Stimulated activated CD8-positive, alpha-beta memory T cell treated with anti-CD3 and anti-CD28 coated beads, Interleukin-2, amount 100 ng/mL, for 48 hours (primary cell): Measurements from ENCODE around the gene SLIT2.

Experiments used
- DNase-seq, 2 donors: peaks; one replicate each; pipeline ENCODE4 v3.0.0-alpha.2; 2020; ENCODE audit warnings: low read depth in 2 of 2

The SLIT2 gene

GRCh38 chr4:20266215-20267082 lies 14.7 kb downstream of the SLIT2 start:
- DNase-seq: no peak

- DNase-seq: no peak
Measured at GRCh38 chr4:20268028-20268427, 16.3 kb downstream of the SLIT2 start.

GRCh38 chr4:20269320-20269719 lies 17.6 kb downstream of the SLIT2 start:
- no peak for DNase-seq

GRCh38 chr4:20271950-20272349 lies 20.2 kb downstream of the SLIT2 start:
- no peak for DNase-seq

GRCh38 chr4:20272411-20272872 lies 20.7 kb downstream of the SLIT2 start:
- no peak for DNase-seq

GRCh38 chr4:20273793-20274192 lies 22.1 kb downstream of the SLIT2 start:
- DNase-seq: no peak

GRCh38 chr4:20276848-20277247 lies 25.1 kb downstream of the SLIT2 start:
- no peak for DNase-seq

- no peak for DNase-seq
Measured at GRCh38 chr4:20278195-20278594, 26.5 kb downstream of the SLIT2 start.

GRCh38 chr4:20279381-20279780 lies 27.7 kb downstream of the SLIT2 start:
- no peak for DNase-seq

GRCh38 chr4:20281453-20281852 lies 29.7 kb downstream of the SLIT2 start:
- no peak for DNase-seq

GRCh38 chr4:20283039-20283438 lies 31.3 kb downstream of the SLIT2 start:
- no peak for DNase-seq

- DNase-seq: no peak
Measured at GRCh38 chr4:20284990-20285389, 33.3 kb downstream of the SLIT2 start.

- no peak for DNase-seq
Measured at GRCh38 chr4:20287246-20287645, 35.5 kb downstream of the SLIT2 start.

GRCh38 chr4:20288047-20288650 lies 36.4 kb downstream of the SLIT2 start:
- no peak for DNase-seq

GRCh38 chr4:20288846-20289512 lies 37.3 kb downstream of the SLIT2 start:
- no peak for DNase-seq

GRCh38 chr4:20289782-20290181 lies 38.1 kb downstream of the SLIT2 start:
- no peak for DNase-seq

- no peak for DNase-seq
Measured at GRCh38 chr4:20292739-20293138, 41.0 kb downstream of the SLIT2 start.

- no peak for DNase-seq
Measured at GRCh38 chr4:20297261-20297660, 45.6 kb downstream of the SLIT2 start.

GRCh38 chr4:20297783-20298182 lies 46.1 kb downstream of the SLIT2 start:
- no peak for DNase-seq

- no peak for DNase-seq
Measured at GRCh38 chr4:20298455-20298854, 46.8 kb downstream of the SLIT2 start.

- DNase-seq: no peak
Measured at GRCh38 chr4:20298986-20299385, 47.3 kb downstream of the SLIT2 start.

- no peak for DNase-seq
Measured at GRCh38 chr4:20299515-20299914, 47.8 kb downstream of the SLIT2 start.

GRCh38 chr4:20301161-20301560 lies 49.5 kb downstream of the SLIT2 start:
- DNase-seq: no peak
